Stimulated activated CD4-positive, alpha-beta T cell treated with anti-CD3 and anti-CD28 coated beads, TNF-alpha, amount 100 ng/mL, for 4 hours (primary cell): Measurements from ENCODE around the gene SALL4.
"Not testable (repeated sequence)": the region's sequence is repeated elsewhere in the genome, so short reads cannot be mapped to it uniquely, and the experiment has no call there.

Source experiments
- DNase-seq, 3 experiments: peaks; one replicate each; pipeline ENCODE4 v3.0.0-alpha.2; 2020; ENCODE audit warnings: low read depth in 3 of 3

Gene SALL4

GRCh38 chr20:51738261-51738660 lies 64.1 kb downstream of the SALL4 start:
- DNase-seq = not testable (repeated sequence)

GRCh38 chr20:51736947-51737346 lies 65.4 kb downstream of the SALL4 start:
- no peak for DNase-seq

DNA sequence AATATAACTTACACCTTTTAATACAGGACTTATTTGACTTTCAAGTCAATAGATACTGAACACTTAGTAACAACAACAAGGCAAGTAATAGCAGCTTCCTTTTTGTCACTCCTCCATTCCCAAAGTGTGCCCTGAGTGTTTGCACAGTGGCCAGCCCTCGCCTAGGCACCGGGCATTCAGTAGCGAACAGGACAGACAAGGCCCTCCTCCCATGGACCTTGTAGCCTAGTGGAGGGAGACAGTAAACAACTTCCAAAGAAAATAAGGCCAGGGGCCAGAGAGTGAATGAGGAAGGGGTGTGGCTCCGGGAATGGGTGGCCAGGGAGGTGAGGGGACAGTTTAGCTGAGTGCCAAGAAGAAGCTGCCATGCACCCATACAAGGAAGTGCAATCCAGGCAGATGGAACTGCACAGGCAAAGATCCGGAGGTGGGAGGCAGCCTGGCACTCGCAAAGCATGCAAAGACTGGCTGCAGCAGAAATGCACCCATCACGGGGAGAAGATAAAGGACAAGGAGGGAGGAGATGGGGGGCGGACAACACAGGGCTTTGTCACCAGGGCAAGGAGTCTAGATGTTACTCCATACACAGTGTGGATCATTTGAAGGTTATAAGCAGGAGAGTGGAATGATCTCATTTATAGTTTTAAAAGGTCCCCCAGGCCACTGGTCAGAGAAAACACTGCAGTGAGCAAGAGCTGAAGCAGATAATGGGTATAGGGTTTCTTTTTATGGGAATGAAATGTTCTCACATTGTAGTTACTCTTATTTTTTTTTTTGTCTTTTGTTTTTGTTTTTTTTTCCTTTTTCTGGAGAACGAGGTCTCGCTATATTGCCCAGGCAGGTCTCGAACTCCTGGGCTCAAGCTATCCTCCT lies 66.4 kb downstream of the SALL4 start:
- DNase-seq = no peak

DNA sequence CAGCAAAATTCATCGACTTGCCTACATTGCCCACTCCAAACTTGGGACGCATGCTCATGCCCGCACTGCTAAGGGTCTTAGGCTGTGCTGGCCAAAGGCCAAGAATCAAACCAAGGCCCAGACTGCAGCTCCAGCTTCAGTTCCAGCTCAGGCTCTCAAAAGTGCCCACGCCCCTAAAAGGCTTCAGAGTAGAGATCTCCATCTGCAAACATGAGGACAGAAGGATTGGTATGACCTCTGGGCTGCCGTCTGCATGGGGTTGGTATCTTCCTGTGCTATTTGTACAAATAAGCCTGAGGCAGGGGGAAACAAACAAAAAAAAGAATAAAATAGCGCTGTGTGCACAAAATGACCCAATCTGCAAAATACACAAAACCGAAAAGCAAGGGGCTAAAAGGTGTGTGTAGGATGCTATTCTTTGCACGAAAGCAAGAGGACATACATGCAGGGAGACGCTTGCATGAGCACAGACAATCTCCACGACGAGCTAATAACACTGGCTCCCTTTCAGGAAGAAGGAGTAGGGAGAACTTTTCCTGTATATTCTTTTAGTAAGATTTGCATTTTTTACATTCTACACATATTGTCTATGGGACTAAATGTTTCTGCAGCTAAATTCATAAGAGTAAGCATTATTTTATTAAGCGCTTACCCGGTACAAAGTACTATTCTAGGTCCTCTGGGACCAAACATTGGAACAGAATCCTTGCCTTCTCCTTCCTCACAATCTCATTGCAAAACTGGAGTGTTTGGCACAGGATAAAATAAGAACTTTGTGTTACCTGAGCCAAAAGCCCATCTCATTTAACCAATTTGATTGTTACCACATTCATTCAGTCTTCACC lies 67.2 kb downstream of the SALL4 start:
- no peak for DNase-seq

- no peak for DNase-seq
Observed at GRCh38 chr20:51733070-51733469, 69.3 kb downstream of the SALL4 start.
